Measurements from ENCODE around the gene TBRG1. TPM values are rescaled to one million over a fixed set of nuclear protein-coding genes. Genes with fewer than 3 reads are reported as not detected.
A peak's percentile ranks its signal among the peaks of the same experiment; 100 is the strongest.

Gene TBRG1
- total RNA-seq, 2 experiments from 2014 or later: 33.5 to 34.5 TPM

GRCh38 chr11:124644426-124645280 is 22.0 kb downstream of the TBRG1 start:
- intact Hi-C loops (cut with micrococcal nuclease): loop anchor here (1.0 kb wide), 2 partner anchors 119 to 193 kb away; no protein-coding TSS in a partner anchor
- H3K36me3 Mint-ChIP-seq: peaks cover 2% of the 10 kb centered on the region
- ChIA-PET CTCF (interaction anchor here (0.8 to 2.8 kb wide), 10 partner anchors 13 to 221 kb away, joined by 3 to 23 read pairs (median 7); no protein-coding TSS in a partner anchor), POLR2A (no interaction called here)
- H3K4me3 Mint-ChIP-seq: no peak overlapping the region
- H3K27me3 Mint-ChIP-seq: no peaks in the 10 kb centered on the region
- no peak overlapping the region for H3K27ac Mint-ChIP-seq
- peaks cover 2% of the 10 kb centered on the region for H3K4me1 Mint-ChIP-seq (ENCODE audit: low read depth)
- no peaks in the 10 kb centered on the region for H3K9me3 Mint-ChIP-seq
- DNase-seq: peak; percentile 38

- no peaks in the 10 kb centered on the region for H3K27me3 Mint-ChIP-seq
- peaks cover 2% of the 10 kb centered on the region for H3K36me3 Mint-ChIP-seq
- POLR2A ChIA-PET: no interaction called here
- CTCF ChIA-PET: interaction anchor here (0.7 to 1.2 kb wide), 2 partner anchors 191 to 505 kb away, joined by 3 read pairs; no protein-coding TSS in a partner anchor
- no peaks in the 10 kb centered on the region for H3K9me3 Mint-ChIP-seq
- intact Hi-C loops (cut with micrococcal nuclease): no loop called here
- H3K4me3 Mint-ChIP-seq: no peak overlapping the region
- no peak for DNase-seq
- no peak overlapping the region for H3K27ac Mint-ChIP-seq
- H3K4me1 Mint-ChIP-seq (ENCODE audit: low read depth): peaks cover 2% of the 10 kb centered on the region
These were observed 23.5 kb downstream of the TBRG1 start for GRCh38 chr11:124646148-124646547.

GRCh38 chr11:124648610-124649009 is 25.9 kb downstream of the TBRG1 start:
- ChIA-PET POLR2A (no interaction called here), CTCF (interaction anchor here (0.6 to 1.4 kb wide), 3 partner anchors 9 to 228 kb away, joined by 3 read pairs; no protein-coding TSS in a partner anchor)
- Mint-ChIP-seq H3K9me3 (no peaks in the 10 kb centered on the region), H3K27me3 (no peaks in the 10 kb centered on the region), H3K4me1 (ENCODE audit: low read depth) (peaks cover 2% of the 10 kb centered on the region), H3K36me3 (peaks cover 3% of the 10 kb centered on the region), H3K4me3 (no peak overlapping the region), H3K27ac (no peak overlapping the region)
- intact Hi-C loops (cut with micrococcal nuclease): no loop called here
- DNase-seq: no peak

- H3K9me3 Mint-ChIP-seq: no peaks in the 10 kb centered on the region
- H3K27ac Mint-ChIP-seq: no peak overlapping the region
- intact Hi-C loops (cut with micrococcal nuclease): no loop called here
- no peaks in the 10 kb centered on the region for H3K4me1 Mint-ChIP-seq (ENCODE audit: low read depth)
- CTCF ChIA-PET: interaction anchor here (0.9 to 1.7 kb wide), 2 partner anchors 13 to 136 kb away, joined by 3 to 6 read pairs; no protein-coding TSS in a partner anchor
- H3K36me3 Mint-ChIP-seq: peaks cover 3% of the 10 kb centered on the region
- H3K4me3 Mint-ChIP-seq: no peak overlapping the region
- H3K27me3 Mint-ChIP-seq: no peaks in the 10 kb centered on the region
- DNase-seq: no peak
- POLR2A ChIA-PET: no interaction called here
These were observed 34.3 kb downstream of the TBRG1 start for GRCh38 chr11:124656774-124657630.

- POLR2A ChIA-PET: no interaction called here
- CTCF ChIA-PET: interaction anchor here (0.9 to 1.7 kb wide), 2 partner anchors 12 to 136 kb away, joined by 3 to 6 read pairs; no protein-coding TSS in a partner anchor
- Mint-ChIP-seq H3K4me3 (no peak overlapping the region), H3K4me1 (ENCODE audit: low read depth) (no peaks in the 10 kb centered on the region), H3K36me3 (peaks cover 1% of the 10 kb centered on the region), H3K27ac (no peak overlapping the region), H3K9me3 (no peaks in the 10 kb centered on the region), H3K27me3 (no peaks in the 10 kb centered on the region)
- no peak for DNase-seq
- intact Hi-C loops (cut with micrococcal nuclease): no loop called here
These were observed 35.2 kb downstream of the TBRG1 start for GRCh38 chr11:124657904-124658303.

GRCh38 chr11:124658501-124658900 is 35.8 kb downstream of the TBRG1 start:
- ChIA-PET POLR2A (no interaction called here), CTCF (interaction anchor here (1.1 to 1.8 kb wide), 2 partner anchors 14 to 105 kb away, joined by 3 to 5 read pairs; no protein-coding TSS in a partner anchor)
- no peak for DNase-seq
- H3K27ac Mint-ChIP-seq: no peak overlapping the region
- H3K27me3 Mint-ChIP-seq: no peaks in the 10 kb centered on the region
- intact Hi-C loops (cut with micrococcal nuclease): no loop called here
- H3K4me3 Mint-ChIP-seq: no peak overlapping the region
- H3K36me3 Mint-ChIP-seq: no peaks in the 10 kb centered on the region
- H3K9me3 Mint-ChIP-seq: no peaks in the 10 kb centered on the region
- no peaks in the 10 kb centered on the region for H3K4me1 Mint-ChIP-seq (ENCODE audit: low read depth)

GRCh38 chr11:124658986-124659385 is 36.3 kb downstream of the TBRG1 start:
- Mint-ChIP-seq H3K36me3 (no peaks in the 10 kb centered on the region), H3K4me3 (no peak overlapping the region), H3K27me3 (no peaks in the 10 kb centered on the region), H3K27ac (no peak overlapping the region), H3K9me3 (no peaks in the 10 kb centered on the region), H3K4me1 (ENCODE audit: low read depth) (no peaks in the 10 kb centered on the region)
- CTCF ChIA-PET: interaction anchor here (1.1 to 2.7 kb wide), 3 partner anchors 10 to 104 kb away, joined by 3 to 15 read pairs (median 5); no protein-coding TSS in a partner anchor
- DNase-seq: no peak
- POLR2A ChIA-PET: no interaction called here
- intact Hi-C loops (cut with micrococcal nuclease): no loop called here

- H3K27me3 Mint-ChIP-seq: no peaks in the 10 kb centered on the region
- no peaks in the 10 kb centered on the region for H3K4me1 Mint-ChIP-seq (ENCODE audit: low read depth)
- H3K4me3 Mint-ChIP-seq: no peak overlapping the region
- ChIA-PET CTCF (interaction anchor here (0.7 to 2.7 kb wide), 4 partner anchors 8 to 177 kb away, joined by 3 to 15 read pairs (median 4); no protein-coding TSS in a partner anchor), POLR2A (no interaction called here)
- H3K9me3 Mint-ChIP-seq: no peaks in the 10 kb centered on the region
- intact Hi-C loops (cut with micrococcal nuclease): no loop called here
- no peak for DNase-seq
- H3K36me3 Mint-ChIP-seq: no peaks in the 10 kb centered on the region
- no peak overlapping the region for H3K27ac Mint-ChIP-seq
These were observed 38.9 kb downstream of the TBRG1 start for GRCh38 chr11:124661553-124661952.

GRCh38 chr11:124662106-124662505 is 39.4 kb downstream of the TBRG1 start:
- POLR2A ChIA-PET: no interaction called here
- H3K27me3 Mint-ChIP-seq: no peaks in the 10 kb centered on the region
- H3K9me3 Mint-ChIP-seq: no peaks in the 10 kb centered on the region
- intact Hi-C loops (cut with micrococcal nuclease): no loop called here
- no peak overlapping the region for H3K27ac Mint-ChIP-seq
- no peak for DNase-seq
- no peaks in the 10 kb centered on the region for H3K36me3 Mint-ChIP-seq
- H3K4me1 Mint-ChIP-seq (ENCODE audit: low read depth): no peaks in the 10 kb centered on the region
- CTCF ChIA-PET: interaction anchor here (0.6 to 1.9 kb wide), 5 partner anchors 102 to 449 kb away, joined by 3 to 7 read pairs (median 3); no protein-coding TSS in a partner anchor
- no peak overlapping the region for H3K4me3 Mint-ChIP-seq

GRCh38 chr11:124663861-124664260 is 41.2 kb downstream of the TBRG1 start:
- Mint-ChIP-seq H3K27ac (no peak overlapping the region), H3K27me3 (no peaks in the 10 kb centered on the region), H3K4me1 (ENCODE audit: low read depth) (no peaks in the 10 kb centered on the region), H3K9me3 (no peaks in the 10 kb centered on the region), H3K4me3 (no peak overlapping the region), H3K36me3 (no peaks in the 10 kb centered on the region)
- ChIA-PET POLR2A (no interaction called here), CTCF (interaction anchor here (0.7 to 1.9 kb wide), 5 partner anchors 20 to 173 kb away, joined by 3 to 7 read pairs (median 4); no protein-coding TSS in a partner anchor)
- intact Hi-C loops (cut with micrococcal nuclease): no loop called here
- DNase-seq: no peak

- no peak for DNase-seq
- ChIA-PET CTCF (interaction anchor here (1.3 kb wide), 1 partner anchor 95 kb away, joined by 6 read pairs; no protein-coding TSS in a partner anchor), POLR2A (no interaction called here)
- H3K36me3 Mint-ChIP-seq: peaks cover 2% of the 10 kb centered on the region
- no peak overlapping the region for H3K4me3 Mint-ChIP-seq
- H3K27ac Mint-ChIP-seq: no peak overlapping the region
- H3K4me1 Mint-ChIP-seq (ENCODE audit: low read depth): peaks cover 15% of the 10 kb centered on the region
- H3K27me3 Mint-ChIP-seq: no peaks in the 10 kb centered on the region
- intact Hi-C loops (cut with micrococcal nuclease): no loop called here
- no peaks in the 10 kb centered on the region for H3K9me3 Mint-ChIP-seq
These were observed 44.9 kb downstream of the TBRG1 start for GRCh38 chr11:124667601-124668000.

Data from activated CD4-positive, alpha-beta memory T cell treated with anti-CD3 and anti-CD28 coated beads for 36 hours (primary cell).